Measurements from ENCODE around the gene SASH1.
"Not testable (repeated sequence)": the region's sequence is repeated elsewhere in the genome, so short reads cannot be mapped to it uniquely, and the experiment has no call there.

SASH1 gene

GRCh38 chr6:148580442-148580841 is 237.8 kb downstream of the SASH1 start:
- Histone ChIP-seq H3K4me2 (ENCODE audit: insufficient read depth, low read length, poor library complexity, severe bottlenecking) (no peak overlapping the region), H3K9ac (ENCODE audit: low read depth, low read length, poor library complexity) (no peak overlapping the region), H3K14ac (ENCODE audit: low read length) (no peak overlapping the region), H3K23ac (ENCODE audit: low read depth, low read length, poor library complexity) (no peak overlapping the region), H3K18ac (ENCODE audit: low read length) (no peak overlapping the region), H4K91ac (ENCODE audit: low read depth, low read length, poor library complexity) (no peak overlapping the region), H2BK15ac (ENCODE audit: low read length) (no peak overlapping the region), H3K9me3 (replicated peaks in 1 of 2; ENCODE audit: control insufficient read depth in 2 of 2, insufficient read depth in 1 of 2, low read depth in 1 of 2, low read length in 2 of 2) (peaks cover 0 to 3% of the 10 kb centered on the region in 2 donors), H3K27ac (replicated peaks; ENCODE audit: low read length) (no peak overlapping the region), H2BK12ac (ENCODE audit: low read length) (no peak overlapping the region), H2BK120ac (ENCODE audit: low read depth, low read length) (no peak overlapping the region), H4K8ac (ENCODE audit: low read depth, low read length) (no peak overlapping the region), H2AK5ac (ENCODE audit: low read depth, low read length) (no peak overlapping the region), H2AFZ (ENCODE audit: low read length) (no peak overlapping the region), H3K27me3 (ENCODE audit: control insufficient read depth in 3 of 3, insufficient read depth in 3 of 3, low read depth in 1 of 3, low read length in 3 of 3) (peaks cover 0 to 5% (median 0%) of the 10 kb centered on the region in 3 experiments), H3K4ac (ENCODE audit: low read length) (no peak overlapping the region), H3K79me1 (ENCODE audit: low read depth, low read length) (no peaks in the 10 kb centered on the region), H3K36me3 (replicated peaks in 1 of 2; ENCODE audit: control insufficient read depth in 2 of 2, insufficient read depth in 2 of 2, low read length in 2 of 2) (no peaks in the 10 kb centered on the region), H2BK5ac (ENCODE audit: low read length) (no peak overlapping the region), H3K4me3 (ENCODE audit: low read length in 2 of 2) (no peak overlapping the region), H3K4me1 (ENCODE audit: control insufficient read depth in 2 of 2, insufficient read depth in 1 of 2, low read depth in 1 of 2, low read length in 2 of 2) (no peaks in the 10 kb centered on the region)
- no CpG with 5 or more reads among the region's 5 CpGs for WGBS, 2 donors (ENCODE audit: extremely low coverage in 2 of 2, insufficient read length in 2 of 2, insufficient replicate concordance in 1 of 2)
- no peak for DNase-seq (ENCODE audit: low spot score)

- no peak overlapping the region for H3K4ac ChIP-seq (ENCODE audit: low read length)
- no peaks in the 10 kb centered on the region for H3K36me3 ChIP-seq (replicated peaks in 1 of 2; ENCODE audit: control insufficient read depth in 2 of 2, insufficient read depth in 2 of 2, low read length in 2 of 2)
- DNase-seq (ENCODE audit: low spot score), result no peak
- no peak overlapping the region for H3K4me2 ChIP-seq (ENCODE audit: insufficient read depth, low read length, poor library complexity, severe bottlenecking)
- H3K4me3 ChIP-seq (ENCODE audit: low read length in 2 of 2), result no peak overlapping the region
- H3K14ac ChIP-seq (ENCODE audit: low read length), result no peak overlapping the region
- H2BK15ac ChIP-seq (ENCODE audit: low read length), result no peak overlapping the region
- no peak overlapping the region for H3K9ac ChIP-seq (ENCODE audit: low read depth, low read length, poor library complexity)
- H4K8ac ChIP-seq (ENCODE audit: low read depth, low read length), result no peak overlapping the region
- no peak overlapping the region for H2BK5ac ChIP-seq (ENCODE audit: low read length)
- H2BK120ac ChIP-seq (ENCODE audit: low read depth, low read length), result no peak overlapping the region
- H3K4me1 ChIP-seq (ENCODE audit: control insufficient read depth in 2 of 2, insufficient read depth in 1 of 2, low read depth in 1 of 2, low read length in 2 of 2), result no peaks in the 10 kb centered on the region
- peaks cover 0 to 5% (median 0%) of the 10 kb centered on the region in 3 experiments for H3K27me3 ChIP-seq (ENCODE audit: control insufficient read depth in 3 of 3, insufficient read depth in 3 of 3, low read depth in 1 of 3, low read length in 3 of 3)
- H3K23ac ChIP-seq (ENCODE audit: low read depth, low read length, poor library complexity), result no peak overlapping the region
- H2AFZ ChIP-seq (ENCODE audit: low read length), result no peak overlapping the region
- no CpG with 5 or more reads among the region's 5 CpGs for WGBS, 2 donors (ENCODE audit: extremely low coverage in 2 of 2, insufficient read length in 2 of 2, insufficient replicate concordance in 1 of 2)
- H2BK12ac ChIP-seq (ENCODE audit: low read length), result no peak overlapping the region
- H3K9me3 ChIP-seq (replicated peaks in 1 of 2; ENCODE audit: control insufficient read depth in 2 of 2, insufficient read depth in 1 of 2, low read depth in 1 of 2, low read length in 2 of 2), result peaks cover 0 to 3% of the 10 kb centered on the region in 2 donors
- H4K91ac ChIP-seq (ENCODE audit: low read depth, low read length, poor library complexity), result no peak overlapping the region
- H3K79me1 ChIP-seq (ENCODE audit: low read depth, low read length), result no peaks in the 10 kb centered on the region
- H3K27ac ChIP-seq (replicated peaks; ENCODE audit: low read length), result no peak overlapping the region
- H3K18ac ChIP-seq (ENCODE audit: low read length), result no peak overlapping the region
- H2AK5ac ChIP-seq (ENCODE audit: low read depth, low read length), result no peak overlapping the region
Measured at GRCh38 chr6:148583631-148584030, 241.0 kb downstream of the SASH1 start.

GRCh38 chr6:148585641-148586040 is 243.0 kb downstream of the SASH1 start:
- H4K8ac ChIP-seq (ENCODE audit: low read depth, low read length); H3K4ac ChIP-seq (ENCODE audit: low read length); H3K27me3 ChIP-seq (ENCODE audit: control insufficient read depth in 3 of 3, insufficient read depth in 3 of 3, low read depth in 1 of 3, low read length in 3 of 3); H3K9me3 ChIP-seq (replicated peaks in 1 of 2; ENCODE audit: control insufficient read depth in 2 of 2, insufficient read depth in 1 of 2, low read depth in 1 of 2, low read length in 2 of 2); H3K4me3 ChIP-seq (ENCODE audit: low read length in 2 of 2); H2AFZ ChIP-seq (ENCODE audit: low read length); H3K27ac ChIP-seq (replicated peaks; ENCODE audit: low read length); H2BK15ac ChIP-seq (ENCODE audit: low read length); H2BK12ac ChIP-seq (ENCODE audit: low read length); H2BK120ac ChIP-seq (ENCODE audit: low read depth, low read length); H2AK5ac ChIP-seq (ENCODE audit: low read depth, low read length); H2BK5ac ChIP-seq (ENCODE audit: low read length); H3K18ac ChIP-seq (ENCODE audit: low read length); H3K4me1 ChIP-seq (ENCODE audit: control insufficient read depth in 2 of 2, insufficient read depth in 1 of 2, low read depth in 1 of 2, low read length in 2 of 2); DNase-seq (ENCODE audit: low spot score); H3K9ac ChIP-seq (ENCODE audit: low read depth, low read length, poor library complexity); H3K79me1 ChIP-seq (ENCODE audit: low read depth, low read length); H3K36me3 ChIP-seq (replicated peaks in 1 of 2; ENCODE audit: control insufficient read depth in 2 of 2, insufficient read depth in 2 of 2, low read length in 2 of 2); H4K91ac ChIP-seq (ENCODE audit: low read depth, low read length, poor library complexity); H3K14ac ChIP-seq (ENCODE audit: low read length); H3K23ac ChIP-seq (ENCODE audit: low read depth, low read length, poor library complexity); H3K4me2 ChIP-seq (ENCODE audit: insufficient read depth, low read length, poor library complexity, severe bottlenecking): not testable (repeated sequence)
- WGBS, 2 donors (ENCODE audit: extremely low coverage in 2 of 2, insufficient read length in 2 of 2, insufficient replicate concordance in 1 of 2), result no CpG with 5 or more reads among the region's 1 CpG

DNA sequence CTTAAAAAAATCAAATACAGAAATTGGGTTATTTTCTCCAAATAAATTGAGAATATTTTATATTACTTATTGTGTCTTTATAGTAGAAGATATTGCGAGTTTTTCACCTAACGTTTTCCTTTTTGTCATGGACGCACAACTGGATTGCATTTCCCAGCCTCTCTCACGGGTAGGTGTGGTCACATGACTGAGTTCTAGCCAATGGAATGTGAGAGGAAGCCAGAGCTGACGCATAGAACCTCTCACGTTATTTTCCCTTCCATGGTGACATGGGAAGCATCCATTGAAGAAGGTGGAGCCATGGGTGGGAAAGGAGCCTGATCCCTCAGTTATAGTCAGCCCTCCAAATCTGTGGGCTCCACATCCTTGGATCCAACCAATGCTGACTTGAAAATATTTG is 248.2 kb downstream of the SASH1 start:
- no peak overlapping the region for H3K14ac ChIP-seq (ENCODE audit: low read length)
- DNase-seq (ENCODE audit: low spot score), result no peak
- no peaks in the 10 kb centered on the region for H3K79me1 ChIP-seq (ENCODE audit: low read depth, low read length)
- no peak overlapping the region for H3K18ac ChIP-seq (ENCODE audit: low read length)
- no peak overlapping the region for H3K9ac ChIP-seq (ENCODE audit: low read depth, low read length, poor library complexity)
- no peak overlapping the region for H2AFZ ChIP-seq (ENCODE audit: low read length)
- H2BK12ac ChIP-seq (ENCODE audit: low read length), result no peak overlapping the region
- H4K8ac ChIP-seq (ENCODE audit: low read depth, low read length), result no peak overlapping the region
- no peak overlapping the region for H2BK120ac ChIP-seq (ENCODE audit: low read depth, low read length)
- H3K23ac ChIP-seq (ENCODE audit: low read depth, low read length, poor library complexity), result no peak overlapping the region
- H3K27me3 ChIP-seq (ENCODE audit: control insufficient read depth in 3 of 3, insufficient read depth in 3 of 3, low read depth in 1 of 3, low read length in 3 of 3), result no peaks in the 10 kb centered on the region
- H2BK5ac ChIP-seq (ENCODE audit: low read length), result no peak overlapping the region
- H3K4me2 ChIP-seq (ENCODE audit: insufficient read depth, low read length, poor library complexity, severe bottlenecking), result no peak overlapping the region
- H3K9me3 ChIP-seq (replicated peaks in 1 of 2; ENCODE audit: control insufficient read depth in 2 of 2, insufficient read depth in 1 of 2, low read depth in 1 of 2, low read length in 2 of 2), result peaks cover 0 to 2% of the 10 kb centered on the region in 2 donors
- H3K4me3 ChIP-seq (ENCODE audit: low read length in 2 of 2), result no peak overlapping the region
- no peak overlapping the region for H2BK15ac ChIP-seq (ENCODE audit: low read length)
- H3K36me3 ChIP-seq (replicated peaks in 1 of 2; ENCODE audit: control insufficient read depth in 2 of 2, insufficient read depth in 2 of 2, low read length in 2 of 2), result no peaks in the 10 kb centered on the region
- H3K4me1 ChIP-seq (ENCODE audit: control insufficient read depth in 2 of 2, insufficient read depth in 1 of 2, low read depth in 1 of 2, low read length in 2 of 2), result peaks cover 0 to 2% of the 10 kb centered on the region in 2 donors
- no CpG with 5 or more reads among the region's 6 CpGs for WGBS, 2 donors (ENCODE audit: extremely low coverage in 2 of 2, insufficient read length in 2 of 2, insufficient replicate concordance in 1 of 2)
- H3K4ac ChIP-seq (ENCODE audit: low read length), result no peak overlapping the region
- no peak overlapping the region for H2AK5ac ChIP-seq (ENCODE audit: low read depth, low read length)
- no peak overlapping the region for H3K27ac ChIP-seq (replicated peaks; ENCODE audit: low read length)
- no peak overlapping the region for H4K91ac ChIP-seq (ENCODE audit: low read depth, low read length, poor library complexity)
